ENCODE results near the gene DKK1. TPM values are rescaled to one million over a fixed set of nuclear protein-coding genes. Genes with fewer than 3 reads are reported as not detected.

The DKK1 gene
- total and polyA plus RNA-seq, 2 of the 13 experiments (the other 11 are each of a cell fraction or from before 2014, with no cell fraction given) = 123 to 262 TPM

DNA sequence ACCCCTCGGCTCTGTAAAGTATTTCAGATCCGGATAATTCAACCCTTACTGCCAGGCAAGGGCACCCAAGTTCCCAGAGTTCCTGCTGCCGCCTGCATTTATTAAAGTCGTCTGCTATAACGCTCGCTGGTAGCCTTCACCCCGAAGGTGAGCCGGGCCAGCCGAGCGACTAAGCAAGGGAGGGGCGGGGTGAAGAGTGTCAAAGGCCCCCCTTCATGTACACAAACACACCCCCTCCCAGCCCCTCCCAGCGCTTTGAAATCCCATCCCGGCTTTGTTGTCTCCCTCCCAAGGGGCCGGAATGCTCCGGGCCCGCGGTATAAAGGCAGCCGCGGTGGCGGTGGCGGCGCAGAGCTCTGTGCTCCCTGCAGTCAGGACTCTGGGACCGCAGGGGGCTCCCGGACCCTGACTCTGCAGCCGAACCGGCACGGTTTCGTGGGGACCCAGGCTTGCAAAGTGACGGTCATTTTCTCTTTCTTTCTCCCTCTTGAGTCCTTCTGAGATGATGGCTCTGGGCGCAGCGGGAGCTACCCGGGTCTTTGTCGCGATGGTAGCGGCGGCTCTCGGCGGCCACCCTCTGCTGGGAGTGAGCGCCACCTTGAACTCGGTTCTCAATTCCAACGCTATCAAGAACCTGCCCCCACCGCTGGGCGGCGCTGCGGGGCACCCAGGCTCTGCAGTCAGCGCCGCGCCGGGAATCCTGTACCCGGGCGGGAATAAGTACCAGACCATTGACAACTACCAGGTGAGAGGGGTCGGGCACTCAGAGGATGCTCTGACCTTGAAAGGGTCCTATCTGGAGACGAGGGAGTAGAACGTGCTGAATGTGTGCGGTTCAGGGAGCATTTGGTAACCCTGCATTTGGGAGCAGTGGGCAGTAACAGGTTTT is at the start of gene DKK1 (continued):
- peak; percentile 27; the same call in 1 of the 2 replicates for TF ChIP-seq FOXK1 (CRISPR knock-in tag; IDR thresholded peaks at IDR 0.05; ENCODE audit: borderline replicate concordance, low read depth)
- peak; percentile 92 for TF ChIP-seq TAF1 (CRISPR knock-in tag; IDR thresholded peaks at IDR 0.05)
- TF ChIP-seq ZNF614 (CRISPR knock-in tag; IDR thresholded peaks at IDR 0.05; ENCODE audit: borderline replicate concordance) = no peak; the same call in 1 of the 2 replicates
- no peak for TF ChIP-seq RFXANK (CRISPR knock-in tag; IDR thresholded peaks at IDR 0.05)
- peak; percentile 37 for TF ChIP-seq HNRNPK (IDR thresholded peaks at IDR 0.05; ENCODE audit: low read depth, low read length, poor library complexity, severe bottlenecking)
- TF ChIP-seq E2F2 (CRISPR knock-in tag; IDR thresholded peaks at IDR 0.05; ENCODE audit: borderline replicate concordance) = no peak
- no peak for TF ChIP-seq ZNF782 (CRISPR knock-in tag; IDR thresholded peaks at IDR 0.05; ENCODE audit: borderline replicate concordance)
- no peak for TF ChIP-seq JDP2 (CRISPR knock-in tag; IDR thresholded peaks at IDR 0.05; ENCODE audit: borderline replicate concordance)
- peak; percentile 87 for TF ChIP-seq RARA (CRISPR knock-in tag; IDR thresholded peaks at IDR 0.05)
- no peak for TF ChIP-seq NFYB (CRISPR knock-in tag; IDR thresholded peaks at IDR 0.05)
- no peak for TF ChIP-seq IRF9 (CRISPR knock-in tag; IDR thresholded peaks at IDR 0.05; ENCODE audit: borderline replicate concordance)
- no peak for TF ChIP-seq GZF1 (CRISPR knock-in tag; IDR thresholded peaks at IDR 0.05)
- no peak for TF ChIP-seq TEAD2 (CRISPR knock-in tag; IDR thresholded peaks at IDR 0.05)
- no peak; the same call in 1 of the 2 replicates for TF ChIP-seq ZNF766 (CRISPR knock-in tag; IDR thresholded peaks at IDR 0.05; ENCODE audit: borderline replicate concordance)
- no peak for TF ChIP-seq XBP1 (CRISPR knock-in tag; IDR thresholded peaks at IDR 0.05)
- no peak for TF ChIP-seq LCORL (IDR thresholded peaks at IDR 0.05)
- TF ChIP-seq LCORL (CRISPR knock-in tag; IDR thresholded peaks at IDR 0.05) = 0 out of 2 replicates have a peak, but pooled peaks have one; percentile 61
- TF ChIP-seq ZNF639 (CRISPR knock-in tag; conservative IDR thresholded peaks at IDR 0.05) = no peak; the same call in none of the 2 replicates
- no peak for TF ChIP-seq ATM (IDR thresholded peaks at IDR 0.05; ENCODE audit: borderline replicate concordance)
- TF ChIP-seq MYC (CRISPR knock-in tag; IDR thresholded peaks at IDR 0.05; ENCODE audit: borderline replicate concordance) = no peak; the same call in 1 of the 2 replicates
- 0 out of 2 replicates have a peak, but pooled peaks have one; percentile 20 for TF ChIP-seq ARID2 (CRISPR knock-in tag; IDR thresholded peaks at IDR 0.05; ENCODE audit: borderline replicate concordance)
- TF ChIP-seq ZNF777 (CRISPR knock-in tag; IDR thresholded peaks at IDR 0.05) = no peak; the same call in 1 of the 2 replicates
- TF ChIP-seq ATF7 (IDR thresholded peaks at IDR 0.05) = no peak
- no peak for TF ChIP-seq ATF7 (CRISPR knock-in tag; IDR thresholded peaks at IDR 0.05)
- 0 out of 2 replicates have a peak, but pooled peaks have one; percentile 1 for TF ChIP-seq ZNF30 (CRISPR knock-in tag; IDR thresholded peaks at IDR 0.05)
- TF ChIP-seq MLX (CRISPR knock-in tag; IDR thresholded peaks at IDR 0.05) = no peak
- no peak for TF ChIP-seq PAX8 (CRISPR knock-in tag; IDR thresholded peaks at IDR 0.05; ENCODE audit: borderline replicate concordance)
- TF ChIP-seq CHD2 (IDR thresholded peaks at IDR 0.05; ENCODE audit: low read depth, low read length) = peak; percentile 68

All from HepG2 (cell line).